ENCODE data around the gene CDH26. TPM values are rescaled to one million over a fixed set of nuclear protein-coding genes. Genes with fewer than 3 reads are reported as not detected.

Gene CDH26
- total and polyA plus RNA-seq, 2 of the 13 experiments (the other 11 are each of a cell fraction or from before 2014, with no cell fraction given) = 0.40 to 1.1 TPM

- BruUV-seq (replicated peaks) = no TSS peak
- H3K79me2 ChIP-seq (ENCODE audit: insufficient read depth, low read length) = no peaks in the 10 kb centered on the region
- H3K9ac ChIP-seq (ENCODE audit: insufficient read depth, low read depth, low read length) = no peak overlapping the region
- no peak for ATAC-seq
- no peak overlapping the region for H3K4me2 ChIP-seq (ENCODE audit: low read depth, low read length)
- no peak overlapping the region for H3K27ac ChIP-seq (ENCODE audit: extremely low read length, insufficient read depth, low read length)
- POLR2A ChIA-PET = no interaction called here
- no peaks in the 10 kb centered on the region for H3K9me3 ChIP-seq (ENCODE audit: low read length)
- 11% methylated on average over 1 of the region's 1 CpG for WGBS (ENCODE audit: low lambda C conversion rate)
- H2AFZ ChIP-seq (ENCODE audit: low read length) = no peak overlapping the region
- H4K20me1 ChIP-seq (ENCODE audit: insufficient read depth, low read length) = no peaks in the 10 kb centered on the region
- FAIRE-seq = no peak
- H3K36me3 ChIP-seq (replicated peaks in 1 of 2; ENCODE audit: control insufficient read depth in 1 of 2, insufficient read depth in 2 of 2, low read length in 2 of 2) = no peaks in the 10 kb centered on the region
- TF ChIP-seq RFXAP (CRISPR knock-in tag; IDR thresholded peaks at IDR 0.05; ENCODE audit: borderline replicate concordance) (no peak), ZBTB39 (CRISPR knock-in tag; IDR thresholded peaks at IDR 0.05) (no peak), PLSCR1 (CRISPR knock-in tag; IDR thresholded peaks at IDR 0.05; ENCODE audit: borderline replicate concordance) (no peak), RNF2 (conservative IDR thresholded peaks at IDR 0.05; ENCODE audit: low read depth) (no peak), NFYC (CRISPR knock-in tag; IDR thresholded peaks at IDR 0.05) (no peak), FOXO1 (CRISPR knock-in tag; IDR thresholded peaks at IDR 0.05) (no peak), ZNF337 (CRISPR knock-in tag; IDR thresholded peaks at IDR 0.05; ENCODE audit: borderline replicate concordance, low read depth) (no peak), ZZZ3 (CRISPR knock-in tag; IDR thresholded peaks at IDR 0.05; ENCODE audit: borderline replicate concordance) (no peak), ZFP82 (CRISPR knock-in tag; IDR thresholded peaks at IDR 0.05; ENCODE audit: borderline replicate concordance) (no peak), ZNF256 (CRISPR knock-in tag; conservative IDR thresholded peaks at IDR 0.05) (no peak), ZNF7 (CRISPR knock-in tag; IDR thresholded peaks at IDR 0.05) (no peak), KAT7 (CRISPR knock-in tag; IDR thresholded peaks at IDR 0.05; ENCODE audit: borderline replicate concordance) (no peak)
- no peak for DNase-seq (ENCODE audit: low spot score)
- no peak overlapping the region for H3K4me3 ChIP-seq (replicated peaks in 1 of 3; ENCODE audit: insufficient read depth in 1 of 3, low read depth in 2 of 3, low read length in 3 of 3)
- no peaks in the 10 kb centered on the region for H3K27me3 ChIP-seq (ENCODE audit: control insufficient read depth in 1 of 2, insufficient read depth in 2 of 2, low read length in 2 of 2)
- no peaks in the 10 kb centered on the region for H3K4me1 ChIP-seq (ENCODE audit: insufficient read depth, low read length)
- intact Hi-C loops (cut with micrococcal nuclease; ENCODE audit: unreplicated experiment) = no loop called here
- in situ Hi-C loops (cut with HindIII; ENCODE audit: extremely low pct_ligation_motif_present, low pct_unique_long_range_greater_than_20kb) = no loop called here
- CTCF ChIA-PET (ENCODE audit: low intra/inter-chr PET ratio, low total read pairs) = no interaction called here
Observed at GRCh38 chr20:59971428-59971827, 13.2 kb downstream of the CDH26 start.

Measured in HepG2 (cell line).